Testis (tissue), 2 donors: ENCODE measurements around the gene NAALAD2.
"Not testable (repeated sequence)": the region's sequence is repeated elsewhere in the genome, so short reads cannot be mapped to it uniquely, and the experiment has no call there.

Experiments
- CTCF ChIP-seq, 3 experiments: fragments of 450-650 bp in 2 of 3; fragments of 200-600 bp in 1 of 3; sonication (generic) in 1 of 3; IDR thresholded peaks; one replicate each; pipeline ENCODE4 v1.5.1; 2016 to 2019; ENCODE audit warnings: antibody characterized with exemption in 3 of 3, mild to moderate bottlenecking in 2 of 3, moderate library complexity in 1 of 3
- POLR2A ChIP-seq: fragments of 450-650 bp; IDR thresholded peaks from one replicate; pipeline ENCODE4 v1.6.1; 2017; ENCODE audit warnings: antibody characterized with exemption, mild to moderate bottlenecking, moderate library complexity

- not testable (repeated sequence) for TF ChIP-seq CTCF (IDR thresholded peaks at IDR 0.05); POLR2A
Measured at GRCh38 chr11:90085650-90086049, 48.8 kb upstream of the NAALAD2 start, which contains the start of gene UBTFL1.
